ENCODE measurements around the gene MRPL24.

Gene MRPL24

DNA sequence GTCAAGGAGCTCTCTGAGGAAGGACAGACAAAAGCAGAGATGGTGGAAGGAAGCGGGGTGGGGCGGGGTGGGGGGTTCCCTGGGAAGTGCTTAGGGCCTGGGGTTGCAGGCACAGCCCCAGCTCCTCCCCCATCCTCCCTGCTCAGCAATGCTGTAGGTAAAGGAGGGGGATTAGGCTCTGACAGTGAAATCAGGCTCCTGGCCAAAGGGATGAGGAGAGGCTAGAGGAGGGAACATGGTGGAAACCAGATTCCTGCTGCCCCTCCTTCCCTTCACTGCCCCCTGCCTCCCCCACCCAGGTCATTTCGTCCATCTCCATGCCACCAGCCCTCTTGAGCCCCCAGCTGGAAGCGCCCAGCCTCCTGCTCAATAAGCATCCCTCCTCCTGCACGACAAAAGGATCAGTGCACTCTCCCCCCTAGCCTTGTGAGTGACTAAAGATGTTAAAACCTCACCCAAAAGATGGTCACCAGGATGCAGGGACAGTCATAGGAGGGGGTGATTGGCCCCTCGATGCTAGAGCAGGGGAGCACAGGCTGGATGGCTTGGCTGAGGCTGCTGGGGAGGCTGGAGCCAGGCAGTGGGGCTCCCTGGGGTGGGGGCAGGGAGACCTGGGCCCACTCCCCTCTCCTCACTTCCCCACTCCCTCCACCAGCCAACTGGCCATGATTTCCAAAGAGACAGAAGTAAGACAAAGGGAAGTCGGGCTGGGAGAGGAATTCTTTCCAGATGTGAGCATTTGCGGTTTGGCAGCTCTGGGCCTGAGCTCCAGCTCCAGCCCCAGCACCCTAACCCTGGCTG is 33.3 kb downstream of the MRPL24 start:
- DNase-seq, result peak; percentile 83

DNA sequence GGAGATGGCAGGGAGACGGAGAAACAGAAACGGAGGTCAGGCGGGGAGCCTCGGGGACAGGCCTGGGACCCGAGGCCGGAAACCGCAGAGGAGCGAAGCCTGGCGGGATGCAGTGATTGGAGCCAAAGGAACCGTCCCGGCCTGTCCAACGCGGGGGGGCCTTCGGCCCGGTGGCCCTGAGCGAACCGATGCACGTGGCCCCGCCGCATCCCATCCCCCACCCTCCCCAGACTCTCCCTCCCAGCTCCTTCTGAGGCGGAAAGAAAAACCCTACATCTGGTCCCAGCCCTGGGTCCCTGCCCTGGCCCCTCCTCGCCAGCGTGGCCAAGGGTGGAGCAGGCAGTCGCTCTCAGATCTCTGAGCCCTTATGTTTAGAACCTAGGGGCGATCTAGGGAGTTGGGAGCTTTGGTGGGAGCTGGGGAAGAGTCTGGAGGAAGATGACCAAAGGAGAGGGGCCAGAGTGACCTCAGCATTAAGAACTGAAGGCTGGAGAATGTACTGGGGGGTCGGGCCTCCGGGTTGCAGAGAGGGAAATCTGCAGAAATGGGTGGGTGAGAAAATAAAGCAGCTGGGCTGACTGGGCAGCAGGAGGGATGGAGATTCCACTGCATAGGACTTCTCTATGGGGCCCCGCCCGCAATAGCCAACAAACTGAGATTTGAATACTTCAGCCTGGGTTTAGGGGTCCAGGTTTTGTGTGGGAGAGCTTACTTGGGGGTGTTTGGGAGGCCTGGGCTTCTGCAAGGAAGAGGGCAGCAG is 34.1 kb downstream of the MRPL24 start:
- DNase-seq, result peak; percentile 78

DNA sequence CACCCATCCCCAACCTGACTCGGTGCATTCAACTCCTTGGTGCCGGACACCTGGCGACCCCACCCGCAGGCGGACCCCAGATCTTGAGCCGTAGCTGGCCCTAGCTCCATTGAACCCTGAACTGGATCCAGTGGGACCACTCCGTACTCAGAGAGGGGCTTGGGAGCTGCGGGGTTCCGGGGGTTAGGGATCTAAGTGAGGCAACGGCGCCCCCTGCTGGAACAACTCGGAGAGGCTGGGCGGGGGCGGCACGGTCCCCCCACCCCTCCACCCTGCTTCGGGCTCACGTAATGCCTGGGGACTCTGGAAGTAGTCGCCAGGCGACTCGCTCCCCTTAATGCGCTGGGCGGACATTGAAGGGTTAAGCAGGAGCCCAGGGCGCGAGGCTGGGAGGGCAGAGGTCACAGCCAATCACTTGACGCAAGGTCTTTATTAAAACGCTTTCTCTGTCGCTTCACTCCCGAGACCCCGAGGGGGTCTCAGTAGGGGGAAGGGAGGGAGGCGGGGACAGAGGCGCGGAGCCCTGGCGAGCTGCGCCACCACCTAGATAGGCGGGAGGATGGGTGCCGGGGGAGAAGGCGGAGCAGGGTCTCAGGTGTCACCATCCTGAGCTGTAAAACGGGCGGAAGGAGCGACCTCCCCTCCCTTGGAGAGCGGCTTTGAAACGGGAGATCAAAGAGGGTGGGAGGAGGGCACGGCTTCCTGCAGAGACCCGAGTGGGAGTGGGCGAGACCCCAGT is 34.8 kb downstream of the MRPL24 start:
- peak; percentile 77 for DNase-seq

DNA sequence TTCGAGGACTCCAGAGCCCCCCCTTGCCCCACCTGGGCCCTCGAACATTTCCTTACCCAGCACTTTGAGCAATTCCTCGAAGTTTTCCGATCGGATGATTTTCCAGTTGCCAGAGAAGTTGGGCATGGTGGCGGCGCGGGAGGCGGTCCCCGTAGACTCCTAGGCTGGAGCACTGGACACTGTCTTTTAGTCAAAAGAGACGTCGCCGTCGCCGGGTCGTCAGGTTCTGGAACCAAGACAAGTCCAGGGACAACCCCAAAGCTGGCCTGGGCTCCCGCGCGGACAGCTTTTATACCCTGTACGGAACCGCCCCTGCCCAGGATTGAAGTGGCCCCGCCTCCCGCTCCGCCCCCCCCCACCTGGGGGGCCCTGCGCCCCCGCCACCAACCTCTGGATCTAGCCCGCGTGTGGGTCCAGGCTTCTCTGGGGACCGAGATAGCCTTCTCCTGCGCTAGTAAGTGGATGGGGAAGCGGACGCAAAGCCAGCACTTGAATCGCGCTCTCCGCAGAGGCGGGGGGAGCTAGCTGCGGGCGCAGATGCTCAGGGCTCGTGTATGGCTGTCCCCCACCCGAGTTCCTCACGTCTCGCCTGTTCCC is 35.5 kb downstream of the MRPL24 start, which contains the start of gene CRABP2:
Gene CRABP2 (minus strand): TSS at position 263 of the 597 bp plus-strand sequence. CDS start 137 bp downstream, at position 126.
- peak; percentile 65 for DNase-seq

DNA sequence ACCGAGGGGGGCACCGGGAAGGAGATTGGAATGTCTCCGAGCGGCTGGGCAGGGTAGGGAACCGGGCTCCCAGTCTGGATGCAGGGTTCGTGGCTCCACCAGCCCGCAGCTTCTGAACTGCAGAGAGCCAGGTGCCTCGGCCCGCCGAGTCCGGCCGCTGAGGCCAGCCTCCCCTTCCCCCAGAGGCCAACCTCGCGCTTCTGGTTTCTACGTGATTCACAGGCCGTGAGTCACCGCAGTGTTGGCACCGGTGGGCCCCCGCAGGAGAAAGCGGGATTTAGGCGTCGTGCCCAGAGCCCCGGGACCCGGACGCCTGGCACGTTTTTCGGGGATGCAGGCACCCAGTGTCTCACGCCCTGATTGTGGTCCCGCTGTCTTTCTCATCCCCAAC is 36.0 kb downstream of the MRPL24 start:
- DNase-seq, result peak; percentile 76

DNA sequence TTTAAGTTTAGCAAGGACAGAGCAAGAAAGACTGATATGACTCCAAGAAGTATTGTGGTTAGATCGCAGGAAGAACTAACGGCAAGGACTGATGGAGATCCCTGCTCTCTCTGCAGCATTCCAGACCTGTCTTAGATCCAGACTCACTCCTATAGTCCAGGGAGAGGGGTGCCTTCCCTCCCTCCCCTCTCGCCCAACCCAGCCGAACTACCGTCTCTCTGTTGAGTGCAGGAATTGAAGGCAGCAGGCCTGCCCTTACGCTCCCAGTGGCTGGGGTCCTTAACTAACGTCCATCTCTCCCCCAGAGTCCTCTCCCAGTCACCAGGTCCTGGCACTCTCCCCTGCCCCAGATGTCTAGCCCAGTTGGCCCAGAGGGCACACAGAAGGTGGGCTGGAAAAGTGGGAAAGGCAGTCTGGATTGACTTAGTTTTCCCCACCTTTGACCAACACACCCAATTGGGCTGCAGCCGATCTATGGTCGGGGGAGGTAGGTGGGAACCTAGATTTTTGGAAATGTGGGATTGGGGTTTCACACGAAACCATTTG is 36.6 kb downstream of the MRPL24 start:
- no peak for DNase-seq

DNA sequence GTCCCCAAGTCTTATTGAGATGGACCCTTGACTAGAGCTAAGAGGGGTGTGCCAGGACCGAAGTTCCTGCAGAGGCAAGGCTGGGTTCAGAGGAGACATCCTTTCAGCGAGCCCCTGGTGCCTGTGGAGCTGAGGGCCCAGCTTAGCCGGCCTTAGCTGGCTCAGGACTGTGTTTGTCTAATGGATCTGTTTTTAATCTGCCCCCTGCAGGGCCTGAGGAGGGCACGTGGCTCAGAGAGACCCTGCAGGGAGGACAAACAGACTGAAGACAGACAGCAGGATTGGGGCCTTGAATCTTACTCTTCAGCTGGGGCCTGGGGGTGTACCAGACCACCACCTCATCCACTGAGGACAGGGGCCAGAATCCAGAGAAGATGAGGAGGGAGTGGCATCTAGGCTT is 37.1 kb downstream of the MRPL24 start:
- peak; percentile 45 for DNase-seq

DNA sequence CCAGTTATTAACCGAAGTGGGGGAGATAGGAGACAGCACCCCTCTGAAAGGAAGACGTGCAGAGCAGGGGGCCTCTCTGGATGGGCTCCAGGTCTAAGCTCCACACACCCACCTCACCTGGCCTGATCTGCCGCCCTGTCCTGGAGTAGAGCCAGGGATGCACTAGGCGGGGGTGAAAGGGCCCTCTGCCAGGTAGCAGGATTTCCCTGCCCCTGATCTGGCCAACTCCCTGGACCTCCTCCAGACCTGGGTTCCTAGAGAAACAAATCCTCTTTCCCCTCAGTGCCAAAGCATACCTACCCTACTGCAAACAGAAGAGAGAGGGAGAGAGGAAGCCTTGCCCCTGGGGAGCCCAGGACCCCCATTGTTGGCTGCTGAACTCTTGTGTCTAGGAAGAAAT is 37.6 kb downstream of the MRPL24 start:
- DNase-seq, result no peak

DNA sequence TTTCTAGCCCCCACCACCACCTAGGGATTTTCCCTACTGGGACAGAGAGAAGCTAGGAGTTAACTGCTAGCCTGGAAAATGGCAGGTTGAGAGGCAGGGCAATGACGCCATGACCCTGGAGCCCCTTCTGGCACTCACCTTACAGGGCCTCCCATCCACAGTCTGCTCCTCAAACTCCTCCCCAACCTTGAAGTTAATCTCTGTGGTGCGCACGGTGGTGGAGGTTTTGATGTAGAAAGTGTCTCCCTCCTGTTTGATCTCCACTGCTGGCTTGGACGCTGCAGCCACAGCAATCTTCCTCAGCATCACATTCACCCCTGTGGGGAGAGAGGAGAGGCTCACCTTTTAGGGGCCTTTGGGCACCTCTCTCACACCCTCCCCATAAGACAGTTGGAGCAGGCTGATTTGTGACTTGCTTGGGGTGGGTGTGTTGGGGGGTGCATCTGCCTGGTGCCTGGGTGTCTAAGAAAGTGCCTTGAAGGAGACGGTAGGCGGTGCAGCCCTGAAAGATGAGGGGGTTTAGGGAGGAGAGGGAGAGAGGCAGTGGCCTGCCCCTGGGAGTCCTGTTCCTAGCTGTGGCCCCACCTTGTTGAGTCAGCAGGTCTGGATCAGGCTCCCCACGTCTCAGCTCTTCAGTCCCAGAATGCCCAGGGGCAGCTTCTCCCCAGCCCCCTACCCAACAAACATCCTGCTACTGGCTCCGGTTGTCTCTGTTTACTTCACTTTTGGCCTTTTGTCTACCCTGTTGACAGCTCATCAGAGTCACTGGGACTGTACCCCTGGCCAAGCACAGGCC is 40.0 kb downstream of the MRPL24 start:
- DNase-seq, result no peak

DNA sequence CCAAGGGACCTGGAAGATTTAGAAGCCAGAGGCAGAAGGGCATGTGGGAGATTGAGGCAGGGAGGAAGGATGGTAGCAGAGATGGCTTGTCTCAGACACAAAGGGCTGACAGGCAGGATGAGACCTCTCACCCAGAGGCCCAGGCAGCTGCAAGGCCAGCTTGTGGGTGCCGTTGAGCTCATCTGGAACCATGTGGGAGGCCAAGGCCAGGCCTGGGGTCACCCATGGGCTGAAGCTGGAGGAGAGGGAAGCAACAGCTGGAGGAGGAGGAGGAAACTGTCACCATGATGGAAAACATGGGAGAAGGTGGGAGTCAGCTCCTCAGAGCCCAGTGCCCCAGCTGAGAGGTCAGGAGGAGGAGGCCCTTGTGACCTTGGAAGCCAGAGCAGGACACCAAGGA is 41.9 kb downstream of the MRPL24 start:
- DNase-seq, result no peak

DNA sequence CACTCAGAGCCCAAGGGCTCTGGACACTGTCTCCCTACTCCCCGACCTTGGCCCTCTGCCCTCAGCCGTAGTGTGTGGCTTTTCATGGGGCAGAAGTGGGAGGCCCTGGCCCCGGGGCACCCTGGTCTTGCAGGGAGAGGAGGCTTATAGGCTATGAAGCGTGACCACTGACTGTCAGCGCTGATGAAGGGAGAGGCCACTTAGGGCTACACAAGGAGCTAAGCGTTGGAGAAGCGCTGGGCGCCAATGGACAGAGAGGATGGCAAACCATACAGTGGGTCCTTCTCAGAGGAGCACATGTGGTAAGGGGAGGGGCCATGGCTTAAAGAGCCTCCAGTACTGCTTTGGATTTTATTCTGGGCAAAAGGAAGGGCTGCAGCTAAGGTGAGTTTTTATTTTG is 43.4 kb downstream of the MRPL24 start:
- no peak for DNase-seq

DNA sequence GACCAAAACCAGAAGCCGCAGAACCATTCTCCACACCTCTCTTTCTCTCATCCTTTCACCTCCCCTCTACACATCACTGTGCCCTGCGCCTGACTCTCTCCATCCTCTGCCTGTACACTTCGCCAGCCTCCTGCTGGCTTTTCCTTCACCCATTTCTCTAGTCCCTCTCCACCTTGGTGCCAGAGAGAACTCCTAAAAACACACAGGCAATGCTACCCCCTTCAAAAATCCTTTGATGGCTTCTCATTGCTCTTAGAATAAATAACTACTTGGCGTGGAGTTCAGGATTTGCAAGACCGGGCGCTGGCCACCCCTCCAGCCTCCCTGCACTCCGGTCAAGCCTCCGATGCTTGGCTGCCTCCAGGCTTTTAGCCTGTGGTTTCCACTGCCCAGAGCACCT is 44.1 kb downstream of the MRPL24 start:
- DNase-seq, result no peak

DNA sequence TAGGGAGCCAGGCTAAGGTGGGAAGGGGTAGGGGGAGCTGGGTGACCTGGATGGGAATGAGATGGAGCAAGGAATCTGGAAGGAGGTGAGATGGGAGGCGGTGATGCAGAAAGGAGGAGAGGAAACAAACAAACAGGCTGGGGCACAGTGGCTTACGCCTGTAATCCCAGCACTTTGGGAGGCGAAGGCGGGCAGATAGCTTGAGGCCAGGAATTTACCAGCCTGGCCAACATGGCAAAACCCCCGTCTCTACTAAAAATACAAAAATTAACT is 46.3 kb downstream of the MRPL24 start:
- no peak for DNase-seq

DNA sequence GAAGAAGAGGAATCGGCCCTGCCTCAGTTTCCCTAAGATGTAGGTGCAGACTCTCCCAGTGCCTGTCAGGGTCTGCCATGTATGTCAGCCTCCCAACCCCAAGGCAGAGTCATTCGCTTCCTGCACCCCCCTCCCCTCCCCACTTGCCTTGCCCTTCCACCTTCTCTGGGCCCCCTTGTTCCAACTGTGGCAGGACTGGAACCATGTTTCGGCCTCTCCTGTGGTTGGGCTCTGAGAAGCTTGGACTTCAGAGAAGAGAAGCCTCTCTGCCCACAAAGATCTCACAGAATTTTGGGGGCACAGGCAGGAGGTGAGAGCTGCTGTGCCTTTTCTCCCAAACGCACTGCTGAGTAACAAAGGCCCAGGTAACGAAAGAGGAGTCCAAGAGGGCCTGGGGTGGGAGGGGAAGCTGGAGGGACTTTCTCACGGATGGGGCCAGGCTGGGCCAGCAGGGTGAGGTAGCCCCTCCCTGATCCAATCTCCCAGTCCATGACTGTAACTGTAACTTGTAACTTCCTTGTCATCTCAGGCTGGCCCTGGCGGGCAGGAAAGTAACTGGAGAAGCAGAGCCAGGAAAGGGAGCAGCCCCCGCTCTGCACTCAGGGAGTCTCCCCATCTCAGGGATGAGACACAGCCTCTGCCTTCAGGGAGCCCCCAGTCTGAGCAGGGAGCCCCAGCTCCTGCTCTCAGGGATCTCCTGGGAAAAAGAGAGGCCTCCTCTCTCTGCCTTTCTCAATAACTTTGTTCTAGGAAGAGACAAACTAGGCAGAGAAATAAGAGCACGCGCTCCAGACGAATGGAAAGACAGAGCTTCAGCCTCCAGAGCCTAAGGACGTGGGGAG is 46.8 kb downstream of the MRPL24 start:
- peak; percentile 44 for DNase-seq

DNA sequence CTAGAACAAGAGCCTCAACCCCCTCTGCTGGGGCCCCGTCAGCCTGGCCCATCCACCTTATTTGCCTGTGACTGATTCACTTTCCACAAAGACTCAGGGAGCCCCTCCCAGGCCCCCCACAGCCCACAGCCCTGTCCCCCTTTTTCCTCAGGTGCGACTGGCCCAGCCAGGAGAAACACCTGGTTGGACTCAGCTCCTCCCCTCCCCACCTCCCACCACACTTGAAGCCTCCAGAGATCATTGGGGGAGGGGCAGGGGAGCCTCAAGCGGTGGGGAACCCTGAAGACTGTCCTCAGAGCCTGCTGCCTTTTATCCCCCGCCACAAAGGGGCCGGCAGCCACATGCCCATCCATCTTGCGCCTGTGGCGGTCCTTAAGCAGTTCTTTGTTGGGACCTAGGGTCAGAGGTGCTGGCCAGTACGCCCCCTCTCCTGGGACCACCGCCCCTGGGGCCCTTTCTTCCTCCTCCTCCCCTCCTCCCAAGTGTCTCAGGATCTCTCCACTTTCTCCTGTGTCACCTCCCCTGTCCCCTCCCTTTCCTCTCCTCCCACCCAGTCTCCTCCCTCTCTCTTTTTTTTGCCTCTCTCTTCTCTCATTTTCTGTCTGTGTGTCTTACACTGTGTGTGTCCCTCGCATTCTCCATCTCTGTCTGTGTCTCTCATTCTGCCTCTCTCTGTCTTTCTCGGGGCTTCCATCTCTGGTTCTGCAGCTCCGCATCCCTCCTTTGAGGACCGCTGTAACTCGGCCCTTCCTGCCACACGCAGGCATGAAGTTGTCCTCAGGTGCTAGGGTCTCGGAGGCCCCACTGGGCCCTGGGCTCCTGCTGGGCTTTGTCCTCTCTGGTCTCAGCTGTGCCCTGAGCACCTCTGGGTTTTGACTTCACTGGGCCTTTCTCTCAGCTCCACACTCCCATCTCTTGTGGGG is 47.7 kb downstream of the MRPL24 start:
- DNase-seq, result peak; percentile 67

DNA sequence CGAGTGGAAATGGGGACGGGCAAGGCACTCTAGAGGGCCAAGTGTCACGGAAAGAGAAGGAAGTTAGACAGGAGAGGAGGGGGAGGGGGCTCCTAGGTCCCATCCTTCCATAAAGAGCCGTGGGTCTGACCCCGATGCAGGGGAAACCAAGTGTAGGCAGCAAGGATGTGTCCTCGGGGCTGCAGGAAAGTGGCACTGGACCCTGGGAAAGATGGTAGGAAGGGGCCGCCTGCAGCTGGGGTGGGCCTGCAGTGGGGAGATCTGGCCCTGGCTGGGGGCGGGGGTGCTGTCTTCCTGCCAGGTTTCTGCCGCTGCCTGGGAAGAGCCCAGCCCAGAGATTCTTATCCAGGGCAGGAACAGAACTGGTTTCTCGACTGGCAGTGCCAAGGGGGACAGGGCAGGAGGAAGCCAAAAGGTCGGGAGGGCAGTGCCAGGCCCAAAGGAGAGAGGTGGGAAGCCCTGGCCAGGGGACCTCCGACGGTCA is 48.4 kb downstream of the MRPL24 start:
- DNase-seq, result no peak

DNA sequence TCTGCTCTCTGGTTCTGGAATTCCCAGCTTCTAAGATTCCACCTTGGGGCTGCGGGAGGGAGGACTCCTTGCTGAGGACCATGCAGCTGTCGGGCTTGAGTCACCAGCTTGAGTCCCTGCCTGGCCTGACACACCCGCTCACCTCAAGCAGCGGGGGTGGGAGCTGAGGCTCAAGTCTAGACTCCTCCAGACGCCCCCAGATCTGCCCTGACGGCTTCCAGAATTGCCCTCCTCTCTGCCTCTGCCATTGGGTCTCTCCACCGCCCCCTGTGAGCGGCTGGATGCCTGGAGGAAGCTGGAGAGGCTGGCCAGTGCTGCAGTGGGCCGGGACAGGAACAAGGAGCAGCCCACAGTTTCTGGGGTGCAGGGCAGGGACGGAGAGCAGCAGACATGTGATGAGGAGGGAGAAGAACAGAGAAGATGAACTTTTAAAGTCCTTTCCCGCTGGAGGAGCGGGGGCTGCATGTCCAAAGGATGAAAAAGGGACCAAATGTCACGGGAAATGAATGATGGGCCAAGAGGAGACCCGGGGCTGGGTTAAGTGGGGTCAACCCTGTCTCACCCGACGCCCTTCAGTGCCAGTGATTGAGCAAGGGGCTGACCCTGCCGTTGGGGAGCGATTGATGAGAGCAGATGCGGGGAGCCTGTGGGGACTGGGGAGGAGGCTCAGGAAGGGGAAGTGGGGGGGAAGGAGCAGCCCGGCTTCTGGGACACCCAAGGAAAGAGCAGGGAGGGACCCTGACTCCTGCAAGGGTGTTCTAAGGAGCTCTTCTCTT is 49.0 kb downstream of the MRPL24 start:
- DNase-seq, result peak; percentile 52

DNA sequence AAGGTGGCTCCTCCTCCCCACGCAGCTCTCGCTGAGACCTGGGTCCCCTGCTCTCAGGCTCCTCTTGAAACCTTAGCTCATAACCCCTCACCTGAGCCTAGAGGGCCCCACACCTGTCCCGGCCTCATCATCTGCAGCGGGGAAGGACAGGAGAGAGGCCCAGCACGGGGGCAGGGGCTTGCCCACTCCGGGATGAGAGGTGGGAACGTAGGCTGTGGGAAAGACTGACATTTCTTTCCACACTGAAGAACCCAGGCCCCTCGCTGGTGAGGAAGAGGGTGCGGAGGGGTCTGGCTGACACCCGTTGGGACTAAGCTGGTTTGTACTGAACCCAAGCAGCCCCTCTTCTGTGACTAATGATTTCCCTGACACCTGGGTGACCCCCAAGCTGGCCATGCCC is 49.7 kb downstream of the MRPL24 start:
- no peak for DNase-seq

DNA sequence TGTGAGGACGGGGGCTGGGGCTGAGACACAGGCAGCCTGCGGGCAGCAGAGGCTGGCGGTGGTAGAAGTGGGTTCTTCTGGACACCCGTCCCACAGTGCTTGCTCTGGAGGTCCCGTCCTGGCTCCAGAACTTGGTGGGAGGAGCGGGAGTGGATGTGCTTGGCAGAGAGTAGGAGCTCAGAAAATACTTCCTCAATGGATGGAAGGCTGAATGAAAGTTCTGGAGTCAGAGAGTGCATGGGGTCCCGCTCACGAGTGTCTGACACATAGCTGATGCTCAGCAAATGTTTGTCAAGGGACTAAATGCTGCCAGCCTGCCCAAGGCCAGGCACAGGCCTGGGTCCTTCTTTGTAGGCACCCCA is 50.2 kb downstream of the MRPL24 start:
- no peak for DNase-seq
